HCT116 (cell line): Measurements from ENCODE around the gene OSBPL5. TPM values are rescaled to one million over a fixed set of nuclear protein-coding genes. Genes with fewer than 3 reads are reported as not detected.

ENCODE experiments used
- ATAC-seq: fragments of 200-7000 bp; cut with Tn5 transposase; 2 replicates; pipeline ENCODE4 v1.9.1; 2020; ENCODE audit warnings: mild to moderate bottlenecking, moderate library complexity
- BruUV-seq: library from RNA; stranded (reverse); fragments of 400-500 nt; replicated peaks from 2 replicates; lab custom pipeline; 2021; lab: Mats Ljungman, UMichigan
- CTCF ChIA-PET: fragments of 300-600 bp; sonication (Branson Sonifier 250); formaldehyde crosslinking; loops from one replicate; lab custom pipeline; 2021; ENCODE audit warnings: antibody characterized with exemption; lab: Charles Lee
- POLR2A ChIA-PET: fragments of 300-600, 350-600 bp; sonication (Branson Sonifier 250); formaldehyde crosslinking; loops from one replicate; lab custom pipeline; 2021; ENCODE audit warnings: antibody characterized with exemption; lab: Charles Lee
- RAD21 ChIA-PET, 2 experiments: fragments of 300-600 bp; sonication (Branson Sonifier 250); formaldehyde crosslinking; loops; one replicate each; lab custom pipeline; 2023; ENCODE audit warnings: low total read pairs in 2 of 2; ENCODE audit not compliant: uncharacterized antibody in 2 of 2, unreplicated experiment in 2 of 2, low non-redundant PET in 1 of 2; lab: Charles Lee
- DNase-seq: peaks from one replicate; pipeline ENCODE4 v3.0.0-alpha.2; 2010; ENCODE audit warnings: low read depth, low spot score
- H2AFZ ChIP-seq: fragments of 200-600 bp; shearing (Covaris generic), sonication (generic); 2 replicates; pipeline ENCODE4 v1.6.1; 2017; ENCODE audit warnings: low read depth, mixed run types, mixed read lengths, antibody characterized with exemption, low read length; ENCODE audit not compliant: poor library complexity, severe bottlenecking
- H3K27ac ChIP-seq: 2 replicates; pipeline ENCODE4 v1.5.1; 2012; ENCODE audit warnings: low read depth, low read length
- H3K27me3 ChIP-seq: fragments of 200-600 bp; sonication (generic); 2 replicates; pipeline ENCODE4 v1.6.1; 2016; ENCODE audit warnings: mixed run types, low read length, mixed read lengths; ENCODE audit not compliant: insufficient read depth
- H3K36me3 ChIP-seq, 2 experiments: fragments of 200-500 bp in 1 of 2; fragments of 200-600 bp in 1 of 2; sonication (Bioruptor generic) in 1 of 2; sonication (generic) in 1 of 2; 2 replicates each; pipeline versions ENCODE4 v1.5.1 to v1.6.1; 2014 to 2016; ENCODE audit warnings: low read length in 2 of 2, inconsistent platforms in 1 of 2, mixed read lengths in 1 of 2, mixed run types in 1 of 2; ENCODE audit not compliant: insufficient read depth in 2 of 2, control insufficient read depth in 1 of 2
- H3K4me1 ChIP-seq, 2 experiments: fragments of 200-600 bp in 1 of 2; sonication (generic) in 1 of 2; 2 replicates each; pipeline versions ENCODE4 v1.5.1 to v1.6.1; 2012 to 2017; ENCODE audit warnings: low read length in 2 of 2, inconsistent platforms in 1 of 2, mild to moderate bottlenecking in 1 of 2, mixed read lengths in 1 of 2, mixed run types in 1 of 2, moderate library complexity in 1 of 2; ENCODE audit not compliant: insufficient read depth in 2 of 2, control insufficient read depth in 1 of 2
- H3K4me2 ChIP-seq: fragments of 200-600 bp; sonication (generic); 2 replicates; pipeline ENCODE4 v1.6.1; 2017; ENCODE audit warnings: mixed run types, low read length, mixed read lengths
- H3K4me3 ChIP-seq, 2 experiments: fragments of 200-600 bp in 1 of 2; sonication (generic) in 1 of 2; replicated peaks in 1 of 2; 2 replicates each; pipeline ENCODE4 v1.5.1; 2011 to 2016; ENCODE audit warnings: low read length in 2 of 2, control low read depth in 1 of 2, low read depth in 1 of 2, mild to moderate bottlenecking in 1 of 2, mixed read lengths in 1 of 2, mixed run types in 1 of 2
- H3K79me2 ChIP-seq: fragments of 200-600 bp; sonication (generic); 2 replicates; pipeline ENCODE4 v1.6.1; 2017; ENCODE audit warnings: mild to moderate bottlenecking, mixed run types, low read length, moderate library complexity, mixed read lengths; ENCODE audit not compliant: insufficient read depth
- H3K9ac ChIP-seq: fragments of 200-600 bp; sonication (generic); 2 replicates; pipeline ENCODE4 v1.6.1; 2016; ENCODE audit warnings: low read length, mixed read lengths
- H3K9me2 ChIP-seq: fragments of 200-600 bp; sonication (generic), shearing (Covaris generic); 2 replicates; pipeline ENCODE4 v1.6.1; 2017; ENCODE audit warnings: mixed run types, mild to moderate bottlenecking, moderate library complexity; ENCODE audit not compliant: insufficient read depth
- H3K9me3 ChIP-seq, 2 experiments: fragments of 200-500 bp in 1 of 2; fragments of 200-600 bp in 1 of 2; sonication (Bioruptor generic) in 1 of 2; sonication (generic) in 1 of 2; 2 replicates each; pipeline ENCODE4 v1.6.1; 2014 to 2017; ENCODE audit warnings: low read length in 2 of 2, mixed read lengths in 2 of 2, inconsistent platforms in 1 of 2, low read depth in 1 of 2, mild to moderate bottlenecking in 1 of 2, mixed run types in 1 of 2, moderate library complexity in 1 of 2; ENCODE audit not compliant: control insufficient read depth in 1 of 2, insufficient read depth in 1 of 2
- H4K20me1 ChIP-seq: fragments of 200-600 bp; sonication (generic), shearing (Covaris generic); 2 replicates; pipeline ENCODE4 v1.6.1; 2017; ENCODE audit warnings: mixed run types, mild to moderate bottlenecking, moderate library complexity; ENCODE audit not compliant: insufficient read depth
- CBX3 ChIP-seq: IDR thresholded peaks from 2 replicates; pipeline ENCODE4 v1.6.1; 2012; ENCODE audit warnings: low read depth
- CEBPB ChIP-seq: IDR thresholded peaks from 2 replicates; pipeline ENCODE4 v1.6.1; 2012; ENCODE audit warnings: low read depth
- EGR1 ChIP-seq: IDR thresholded peaks from 2 replicates; pipeline ENCODE4 v1.6.1; 2012; ENCODE audit warnings: low read depth
- EZH2phosphoT487 ChIP-seq: fragments of 200-600 bp; IDR thresholded peaks from 2 replicates; pipeline ENCODE4 v1.6.1; 2018; ENCODE audit warnings: antibody characterized with exemption, borderline replicate concordance
- JUND ChIP-seq: IDR thresholded peaks from 2 replicates; pipeline ENCODE4 v1.6.1; 2012
- POLR2AphosphoS5 ChIP-seq: IDR thresholded peaks from 2 replicates; pipeline ENCODE4 v1.6.1; 2011; ENCODE audit warnings: mild to moderate bottlenecking, low read depth, low read length, moderate library complexity
- SIN3A ChIP-seq: IDR thresholded peaks from 2 replicates; pipeline ENCODE4 v1.6.1; 2012; ENCODE audit warnings: low read depth
- SP1 ChIP-seq: IDR thresholded peaks from 2 replicates; pipeline ENCODE4 v1.6.1; 2012; ENCODE audit warnings: low read depth
- ZFX ChIP-seq: fragments of 450-650 bp; IDR thresholded peaks from 2 replicates; pipeline ENCODE4 v1.6.1; 2017
- intact Hi-C: fragments of 100-400 bp; cut with micrococcal nuclease; formaldehyde crosslinking; loops from 2 replicates; pipeline ENCODE4 v1.10.0; 2022
- total RNA-seq: library from RNA; stranded (reverse); gene quantifications from one replicate; pipeline ENCODE4 v1.2.1, GENCODE V29; 2021; ENCODE audit not compliant: unreplicated experiment
- TF ChIP-seq, protein P1 (sequence below): IDR thresholded peaks from 2 replicates; pipeline ENCODE4 v1.6.1; 2011; ENCODE audit warnings: mild to moderate bottlenecking, low read length, moderate library complexity; ENCODE audit not compliant: insufficient replicate concordance; ENCODE audit errors: extremely low read depth
- TF ChIP-seq, protein P2 (sequence below): IDR thresholded peaks from 2 replicates; pipeline ENCODE4 v1.6.1; 2012

Gene OSBPL5
- total RNA-seq, 1 experiment from 2014 or later, result 44.2 TPM

- TF ChIP-seq, protein P1, sequence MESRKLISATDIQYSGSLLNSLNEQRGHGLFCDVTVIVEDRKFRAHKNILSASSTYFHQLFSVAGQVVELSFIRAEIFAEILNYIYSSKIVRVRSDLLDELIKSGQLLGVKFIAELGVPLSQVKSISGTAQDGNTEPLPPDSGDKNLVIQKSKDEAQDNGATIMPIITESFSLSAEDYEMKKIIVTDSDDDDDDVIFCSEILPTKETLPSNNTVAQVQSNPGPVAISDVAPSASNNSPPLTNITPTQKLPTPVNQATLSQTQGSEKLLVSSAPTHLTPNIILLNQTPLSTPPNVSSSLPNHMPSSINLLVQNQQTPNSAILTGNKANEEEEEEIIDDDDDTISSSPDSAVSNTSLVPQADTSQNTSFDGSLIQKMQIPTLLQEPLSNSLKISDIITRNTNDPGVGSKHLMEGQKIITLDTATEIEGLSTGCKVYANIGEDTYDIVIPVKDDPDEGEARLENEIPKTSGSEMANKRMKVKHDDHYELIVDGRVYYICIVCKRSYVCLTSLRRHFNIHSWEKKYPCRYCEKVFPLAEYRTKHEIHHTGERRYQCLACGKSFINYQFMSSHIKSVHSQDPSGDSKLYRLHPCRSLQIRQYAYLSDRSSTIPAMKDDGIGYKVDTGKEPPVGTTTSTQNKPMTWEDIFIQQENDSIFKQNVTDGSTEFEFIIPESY, result no peak
- TF ChIP-seq EZH2phosphoT487 (no peak), CBX3 (no peak)
Measured at GRCh38 chr11:3088806-3089205, 76.3 kb downstream of the OSBPL5 start (continued).

GRCh38 chr11:3087821-3088800 lies 77.0 kb downstream of the OSBPL5 start:
- no peak for DNase-seq
- CTCF ChIA-PET, result interaction anchor here (1.8 kb wide), 1 partner anchor 51 kb away, joined by 5 read pairs; no protein-coding TSS in a partner anchor
- ATAC-seq, result no peak

More at GRCh38 chr11:3087821-3088800, 77.0 kb downstream of the OSBPL5 start:
- no peaks in the 10 kb centered on the region for H3K36me3 ChIP-seq
- no peaks in the 10 kb centered on the region for H3K9me2 ChIP-seq
- no peak for TF ChIP-seq CEBPB
- TF ChIP-seq, protein P2, sequence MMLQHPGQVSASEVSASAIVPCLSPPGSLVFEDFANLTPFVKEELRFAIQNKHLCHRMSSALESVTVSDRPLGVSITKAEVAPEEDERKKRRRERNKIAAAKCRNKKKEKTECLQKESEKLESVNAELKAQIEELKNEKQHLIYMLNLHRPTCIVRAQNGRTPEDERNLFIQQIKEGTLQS, result no peak
- TF ChIP-seq POLR2AphosphoS5, result no peak
- no peak for TF ChIP-seq JUND
- TF ChIP-seq SP1, result no peak
- no peak for TF ChIP-seq EGR1
- TF ChIP-seq ZFX, result no peak
- TF ChIP-seq SIN3A, result no peak
- H3K79me2 ChIP-seq, result no peaks in the 10 kb centered on the region
- POLR2A ChIA-PET, result no interaction called here
- H4K20me1 ChIP-seq, result no peaks in the 10 kb centered on the region
- H3K4me1 ChIP-seq, result peaks cover 0 to 15% of the 10 kb centered on the region in 2 experiments; a peak in 3 of 4 replicates
- H3K4me2 ChIP-seq, result no peak overlapping the region
- BruUV-seq, result no TSS peak
- no peaks in the 10 kb centered on the region for H3K27me3 ChIP-seq
- no peaks in the 10 kb centered on the region for H3K9me3 ChIP-seq
- intact Hi-C loops, result no loop called here
- RAD21 ChIA-PET, result no interaction called here
- H3K4me3 ChIP-seq, result no peak overlapping the region
- no peak overlapping the region for H2AFZ ChIP-seq
- H3K27ac ChIP-seq, result no peak overlapping the region
- no peak overlapping the region for H3K9ac ChIP-seq
